Measurements from ENCODE around the gene CASR.

The CASR gene

GRCh38 chr3:122227036-122227781 lies 43.7 kb downstream of the CASR start:
- H3K27ac ChIP-seq, result no peak overlapping the region
- ChIA-PET CTCF (no interaction called here), POLR2A (ENCODE audit: low non-redundant PET) (no interaction called here)
- TF ChIP-seq CTCF (conservative IDR thresholded peaks at IDR 0.05; ENCODE audit: low read depth), result no peak
- no peak for DNase-seq (ENCODE audit: low spot score)

GRCh38 chr3:122230174-122230573 lies 46.7 kb downstream of the CASR start:
- H3K27ac ChIP-seq, result no peak overlapping the region
- no peak for DNase-seq (ENCODE audit: low spot score)
- TF ChIP-seq CTCF (conservative IDR thresholded peaks at IDR 0.05; ENCODE audit: low read depth), result no peak
- CTCF ChIA-PET, result no interaction called here
- POLR2A ChIA-PET (ENCODE audit: low non-redundant PET), result no interaction called here

GRCh38 chr3:122231465-122232157 lies 48.1 kb downstream of the CASR start:
- H3K27ac ChIP-seq, result no peak overlapping the region
- POLR2A ChIA-PET (ENCODE audit: low non-redundant PET), result no interaction called here
- DNase-seq (ENCODE audit: low spot score), result no peak
- CTCF ChIA-PET, result interaction anchor here (0.6 kb wide), 1 partner anchor 743 kb away, joined by 3 read pairs; no protein-coding TSS in a partner anchor
- TF ChIP-seq CTCF (conservative IDR thresholded peaks at IDR 0.05; ENCODE audit: low read depth), result no peak

- TF ChIP-seq CTCF (conservative IDR thresholded peaks at IDR 0.05; ENCODE audit: low read depth), result no peak
- DNase-seq (ENCODE audit: low spot score), result no peak
- no peak overlapping the region for H3K27ac ChIP-seq
- ChIA-PET CTCF (no interaction called here), POLR2A (ENCODE audit: low non-redundant PET) (no interaction called here)
Observed at GRCh38 chr3:122232485-122232884, 49.0 kb downstream of the CASR start.

- DNase-seq (ENCODE audit: low spot score), result no peak
Observed at GRCh38 chr3:122233101-122233952, 49.9 kb downstream of the CASR start.

More at GRCh38 chr3:122233101-122233952, 49.9 kb downstream of the CASR start:
- H3K27ac ChIP-seq, result no peak overlapping the region
- POLR2A ChIA-PET (ENCODE audit: low non-redundant PET), result no interaction called here
- TF ChIP-seq CTCF (conservative IDR thresholded peaks at IDR 0.05; ENCODE audit: low read depth), result no peak
- CTCF ChIA-PET, result interaction anchor here (0.5 kb wide), 1 partner anchor 1064 kb away, joined by 5 read pairs; no protein-coding TSS in a partner anchor
